Right ventricle myocardium inferior (tissue), 1 donor: ENCODE measurements around the gene PNKD. TPM values are rescaled to one million over a fixed set of nuclear protein-coding genes. Genes with fewer than 3 reads are reported as not detected.

Source experiments
- ATAC-seq: fragments of 200-7000 bp; cut with Tn5 transposase; one replicate; pipeline ENCODE4 v1.9.1; 2020; ENCODE audit warnings: mild to moderate bottlenecking, moderate library complexity
- DNase-seq: peaks from one replicate; pipeline ENCODE4 v3.0.0; 2021; ENCODE audit errors: missing footprints
- intact Hi-C: fragments of 100-400 bp; cut with DNase I; formaldehyde crosslinking; loops from one replicate; pipeline ENCODE4 v1.11.0; 2022
- total RNA-seq: library from RNA; stranded (reverse); fragmentation: NEBNext Ultra II Directional; extraction: Animal tissue kit (Norgen Biotek cat#: 25700); gene quantifications from one replicate; pipeline ENCODE4 v1.2.1, GENCODE V29; 2021
- donor health status: DM: no; HTN: yes; CAD: no; lungs with severe emphysema.

Gene PNKD
- total RNA-seq, 1 donor from 2014 or later, result 67.0 TPM

DNA sequence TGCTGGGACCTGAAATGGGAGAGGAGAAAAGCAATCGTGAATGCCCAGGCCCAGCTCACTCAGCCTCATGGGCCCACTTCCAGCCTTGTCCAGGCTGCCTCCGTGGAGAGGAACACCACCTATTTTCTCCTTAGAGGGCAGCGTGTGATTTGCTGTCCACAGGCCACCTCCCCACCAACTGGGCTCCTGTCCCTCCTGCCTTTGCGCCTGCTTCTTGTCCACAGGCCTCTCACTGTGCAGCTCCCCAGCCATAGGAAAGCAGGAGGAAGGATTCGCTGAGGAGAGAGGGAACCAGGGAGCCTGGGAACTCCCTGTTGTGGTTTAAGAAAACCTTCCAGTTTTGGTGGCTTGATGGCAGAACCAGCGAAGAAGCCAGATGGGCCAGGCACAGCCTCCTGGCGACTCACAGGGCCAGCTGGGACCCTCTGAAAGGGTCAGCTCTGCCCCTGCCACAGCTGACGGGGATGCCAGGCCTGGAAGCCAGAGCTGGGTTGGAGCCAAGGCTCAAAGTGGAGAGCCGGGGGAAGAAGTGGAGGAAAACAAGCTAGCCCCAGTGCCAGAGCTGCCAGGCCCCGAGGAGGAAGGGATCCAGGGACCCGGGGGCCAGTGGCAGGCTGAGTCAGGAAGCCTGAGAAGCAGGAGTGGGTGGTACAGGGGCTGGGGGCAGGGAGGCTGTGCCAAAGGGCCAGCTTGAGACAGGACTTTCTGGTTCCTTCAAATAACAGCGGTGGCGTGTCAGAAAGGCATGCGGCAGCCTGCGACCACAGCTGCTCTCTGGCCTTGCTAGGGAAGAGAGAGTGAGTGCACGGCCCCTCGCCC lies 12.1 kb downstream of the PNKD start:
- intact Hi-C loops, result loop anchor here (10.0 kb wide), 1 partner anchor 282 kb away; the partner anchor contains the start of genes CNOT9 and USP37
- ATAC-seq (peak; percentile 4), DNase-seq (no peak)

DNA sequence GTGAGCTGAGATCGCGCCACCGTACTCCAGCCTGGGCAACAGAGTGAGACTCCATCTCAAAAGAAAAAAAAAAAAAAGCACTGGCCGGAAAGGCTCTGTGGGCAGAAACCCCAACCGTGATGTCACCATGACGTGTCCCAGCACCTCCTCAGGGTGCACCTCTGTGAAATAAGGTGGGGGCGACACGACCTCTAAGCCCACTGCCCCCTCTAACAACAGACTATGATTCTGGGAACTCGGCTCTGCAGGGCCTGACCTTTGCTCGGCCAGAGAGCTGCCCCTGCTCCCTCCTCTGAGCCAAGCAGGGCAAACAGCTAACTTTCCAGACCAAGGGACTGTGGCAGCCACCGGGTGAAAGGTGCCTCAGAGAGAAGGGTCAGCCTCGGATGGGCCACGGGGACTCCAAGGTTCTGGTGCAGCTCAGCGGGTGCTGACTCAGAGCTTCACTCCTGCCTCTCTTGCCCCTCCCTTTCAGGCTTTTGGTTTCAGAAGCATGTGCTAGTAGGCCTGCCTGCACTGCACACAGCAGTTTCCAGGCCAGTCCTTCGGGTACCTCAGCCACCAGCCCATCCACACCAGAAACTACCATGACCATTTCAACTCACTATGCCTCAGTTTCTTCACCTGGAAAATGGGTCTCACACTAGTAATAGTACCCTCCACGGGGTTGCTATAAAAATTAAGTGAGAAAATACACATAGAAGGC lies 13.9 kb downstream of the PNKD start:
- intact Hi-C loops, result loop anchor here (10.0 kb wide), 1 partner anchor 281 kb away; the partner anchor contains the start of genes CNOT9 and USP37
- DNase-seq, result no peak
- ATAC-seq, result no peak

DNA sequence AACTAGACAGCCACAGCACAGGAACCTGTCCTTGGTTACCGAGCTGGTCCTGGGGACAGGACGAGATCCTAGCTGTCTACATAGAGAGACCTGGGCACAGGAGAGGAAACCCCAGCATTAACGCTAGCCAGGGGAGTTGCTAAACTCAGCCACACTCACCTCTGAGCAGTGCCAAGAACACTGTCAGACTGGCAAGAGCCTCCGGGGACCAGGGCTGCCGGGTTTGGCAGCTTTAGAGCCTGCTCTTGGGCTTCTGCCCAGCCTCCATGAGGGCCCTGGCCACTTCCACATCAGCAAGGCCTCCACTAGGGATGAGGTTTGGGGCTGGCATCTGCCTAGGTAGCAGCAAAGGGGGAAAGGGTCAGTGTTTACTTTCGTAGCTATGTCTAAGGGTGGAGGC lies 15.3 kb downstream of the PNKD start:
- peak; percentile 77 for DNase-seq
- ATAC-seq, result peak; percentile 33
- intact Hi-C loops, result loop anchor here (2.0 to 10.0 kb wide), 2 partner anchors 15 to 279 kb away; partner anchors contain the start of genes AAMP, CNOT9, PNKD and USP37

DNA sequence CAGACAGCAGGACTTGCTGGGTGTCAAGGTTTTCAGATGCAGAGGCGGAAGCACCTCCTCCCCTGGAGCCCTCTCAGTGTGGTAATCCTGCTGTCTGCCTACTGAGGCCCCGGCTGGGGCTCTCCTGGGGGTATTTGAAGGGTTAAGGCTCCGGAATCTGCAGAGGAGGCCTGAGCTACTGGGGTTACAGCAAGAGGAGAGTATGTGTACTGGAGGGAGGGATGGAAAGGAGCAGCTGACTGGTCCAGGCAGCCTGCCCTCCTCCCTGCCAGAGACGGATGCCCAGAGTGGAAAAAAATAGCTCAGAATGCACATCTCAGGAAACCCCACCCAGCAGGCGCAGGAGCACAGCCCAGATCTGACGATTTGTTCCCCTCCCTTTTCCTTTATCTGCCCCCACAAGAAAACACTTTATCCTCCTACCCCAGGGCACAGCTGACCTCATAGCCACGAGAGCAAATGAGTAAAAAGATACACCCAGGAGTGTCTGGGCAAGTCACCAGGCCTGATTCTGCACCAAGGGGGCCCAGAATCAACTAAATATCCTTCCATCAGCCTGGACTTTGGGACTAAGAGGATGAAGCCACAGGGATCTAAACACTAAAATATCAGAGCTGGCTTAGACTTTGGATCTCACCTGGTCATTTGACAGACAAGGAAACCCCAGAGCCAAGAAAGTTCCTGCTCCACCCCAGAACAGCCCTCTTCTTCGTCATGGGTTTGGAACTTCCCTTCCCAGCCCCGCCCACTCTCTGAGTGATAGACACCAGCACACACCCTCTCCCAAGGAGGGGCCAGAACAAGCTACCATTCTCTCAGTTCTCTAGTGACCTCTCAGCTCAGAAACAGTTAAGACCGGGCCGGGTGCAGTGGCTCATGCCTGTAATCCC lies 16.5 kb downstream of the PNKD start:
- ATAC-seq (peak; percentile 89), DNase-seq (peak; percentile 93)
- intact Hi-C loops, result loop anchor here (2.0 to 10.0 kb wide), 2 partner anchors 16 to 278 kb away; partner anchors contain the start of genes AAMP, CNOT9, PNKD and USP37

DNA sequence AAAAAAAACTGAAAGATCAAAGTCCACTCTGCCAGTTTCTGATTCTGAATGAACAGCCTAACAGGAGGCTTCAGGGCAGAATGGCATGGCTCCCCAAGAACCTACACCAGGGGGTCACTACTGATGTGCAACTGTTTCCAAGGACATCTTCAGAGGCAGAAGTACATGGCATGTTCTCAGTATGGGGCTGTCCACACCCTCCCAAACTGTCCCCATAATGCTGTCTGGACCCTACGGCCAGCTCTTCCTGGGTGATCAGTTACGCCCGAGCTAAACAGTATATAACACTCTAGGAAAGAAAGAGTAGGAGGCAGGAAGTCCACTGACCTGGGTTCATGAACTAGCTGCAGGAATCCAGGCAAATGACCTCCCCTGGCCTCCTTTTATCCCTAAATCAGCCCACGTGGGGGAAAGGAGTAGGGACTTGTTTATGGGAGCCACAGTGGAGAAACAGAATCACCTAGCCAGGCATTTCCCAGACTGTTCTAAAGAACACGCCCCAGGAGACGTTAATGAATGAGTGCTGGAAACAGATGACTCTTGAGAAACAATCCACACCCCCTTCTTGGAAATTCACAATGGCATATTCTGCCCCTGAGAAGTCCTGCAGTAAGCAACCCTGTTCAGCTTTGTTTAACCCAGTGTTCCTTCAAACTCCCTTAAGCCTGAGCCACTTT lies 19.5 kb downstream of the PNKD start:
- ATAC-seq (no peak), DNase-seq (no peak)
- intact Hi-C loops, result loop anchor here (2.0 to 10.0 kb wide), 4 partner anchors 78 to 275 kb away; partner anchors contain the start of genes CNOT9 and USP37

DNA sequence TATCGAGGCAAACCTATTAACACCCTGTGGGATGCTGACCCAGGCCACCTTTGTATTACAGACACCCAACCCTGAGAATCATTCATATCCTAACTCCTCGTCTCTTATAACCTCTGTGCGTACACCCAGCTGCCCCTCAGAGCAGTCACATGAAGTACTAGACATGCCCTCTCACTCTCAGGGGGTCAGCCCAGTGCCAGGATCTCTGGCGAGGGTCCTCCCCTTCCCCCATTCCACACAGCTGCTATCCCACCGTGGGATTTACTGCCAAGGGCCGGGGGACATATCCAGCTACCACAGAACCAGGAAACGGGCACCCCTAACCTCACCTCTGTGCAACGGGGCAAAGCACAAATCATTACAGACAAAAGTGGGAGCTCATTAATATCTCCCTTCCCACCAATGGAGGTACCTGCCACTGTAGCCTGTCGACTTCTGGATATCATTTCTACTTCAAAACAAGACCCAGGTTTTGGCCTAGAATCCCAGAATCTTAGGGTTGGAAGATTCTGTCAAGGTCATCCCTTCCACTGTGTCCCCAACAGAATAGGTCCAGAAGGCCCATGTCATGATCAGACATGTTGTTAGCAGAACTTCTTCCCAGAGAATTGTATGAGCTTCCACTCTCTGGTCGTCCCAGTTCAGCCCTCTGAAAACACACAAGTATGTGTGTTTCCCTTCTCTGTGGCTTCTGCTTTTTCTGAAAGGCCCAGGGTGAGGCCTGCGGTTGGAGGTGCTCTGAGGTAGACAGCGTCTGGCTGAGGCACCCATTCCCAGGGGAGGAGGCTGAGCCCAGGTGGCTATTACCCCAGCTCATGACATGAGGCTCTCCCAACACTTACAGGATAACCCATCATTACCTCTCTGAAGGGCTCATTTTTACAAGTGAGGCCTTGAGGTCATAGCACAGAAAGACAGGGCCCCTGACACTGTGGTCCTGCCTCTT lies 20.3 kb downstream of the PNKD start:
- DNase-seq (no peak), ATAC-seq (no peak)
- intact Hi-C loops, result loop anchor here (2.0 to 5.0 kb wide), 3 partner anchors 77 to 177 kb away; no protein-coding TSS in a partner anchor

DNA sequence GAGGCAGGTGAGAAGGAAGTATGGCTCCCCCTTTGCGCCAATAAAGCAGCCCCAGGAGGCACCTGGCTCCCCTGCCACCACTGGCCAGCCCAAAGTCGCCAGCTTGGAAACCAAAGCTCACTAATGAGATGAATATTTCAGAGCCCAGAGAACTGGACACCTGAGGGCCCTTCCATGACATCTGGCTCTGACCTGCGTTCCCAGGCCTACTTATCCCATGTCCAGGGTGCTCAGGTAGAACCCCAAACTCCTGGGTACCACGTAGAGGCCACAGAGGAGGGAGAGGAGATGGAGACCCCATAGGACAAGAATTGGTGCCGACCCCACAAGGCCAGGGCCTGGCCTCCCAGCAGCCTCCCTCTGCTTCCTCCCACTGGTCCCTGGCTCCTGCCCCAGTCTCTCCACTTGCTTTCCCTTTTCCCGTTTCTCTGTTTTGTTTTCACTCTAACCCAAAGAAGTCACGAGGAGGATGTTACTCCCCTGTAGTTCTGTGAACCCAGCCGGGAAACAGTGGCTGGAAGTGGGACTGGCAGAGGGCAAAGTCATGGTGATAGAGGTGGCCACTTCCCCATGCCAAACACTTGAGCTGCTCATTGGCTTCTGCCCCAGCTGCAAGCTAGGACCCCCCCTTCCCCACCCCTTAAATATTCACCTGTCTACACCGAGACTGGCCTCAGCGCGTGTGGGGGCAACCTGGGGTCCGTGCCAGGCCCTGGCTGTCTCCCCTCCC lies 21.2 kb downstream of the PNKD start:
- ATAC-seq (peak; percentile 17), DNase-seq (no peak)

DNA sequence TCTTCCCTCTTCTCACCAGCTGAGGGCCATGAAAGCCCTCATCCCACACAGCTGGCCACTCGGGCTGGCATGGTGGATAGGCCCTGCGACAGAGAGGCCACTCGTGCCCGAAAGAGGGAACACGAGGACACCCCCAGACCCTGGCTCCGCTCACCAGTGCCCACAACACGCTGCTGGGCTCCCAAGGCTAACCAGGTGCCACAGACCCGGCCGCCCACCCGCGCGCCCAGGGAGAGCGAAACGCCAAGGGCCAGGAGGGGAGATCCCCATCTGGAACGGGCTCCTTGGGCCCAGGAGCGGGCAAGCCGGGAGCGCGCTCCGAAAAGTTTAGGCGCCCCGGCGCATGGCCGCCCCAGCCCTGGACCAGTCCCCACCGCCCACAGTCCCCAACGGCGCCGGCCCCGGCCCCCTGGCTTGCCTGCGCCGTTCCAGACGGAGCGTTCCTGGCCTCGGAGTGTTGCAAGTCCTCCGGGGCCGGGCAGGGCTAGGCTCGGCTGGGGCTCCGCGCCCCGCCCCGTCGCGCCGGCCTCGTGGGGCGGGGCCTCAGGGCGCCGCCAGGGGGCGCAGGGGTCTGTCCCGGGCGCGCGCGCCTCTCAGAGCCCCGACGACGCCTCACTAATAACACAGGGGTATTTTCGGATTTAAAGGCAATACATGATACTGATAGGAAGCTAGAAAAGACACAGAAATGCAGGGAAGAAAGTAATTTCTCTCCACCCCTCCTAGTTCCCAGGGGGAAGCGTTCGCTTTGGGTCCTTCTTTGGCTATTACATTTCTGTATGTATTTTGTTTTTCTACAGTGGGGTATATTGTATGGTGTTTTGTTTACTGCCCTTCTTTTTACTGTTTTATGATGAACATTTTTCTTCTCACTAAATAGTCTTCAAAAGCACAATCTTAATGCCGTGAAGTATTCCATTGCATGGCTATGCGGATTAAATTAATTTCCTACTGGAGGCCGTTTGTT lies 22.0 kb downstream of the PNKD start, which contains the start of gene TMBIM1:
TMBIM1 (minus strand) TSS at position 456 of the 967 bp plus-strand sequence. CDS start 10,362 bp downstream, outside the sequence.
- DNase-seq (peak; percentile 95), ATAC-seq (peak; percentile 94)
- intact Hi-C loops, result loop anchor here (1.0 to 5.0 kb wide), 3 partner anchors 22 to 175 kb away; partner anchors contain the start of genes AAMP and PNKD

More for the DNA sequence above, 21.2 kb downstream of the PNKD start:
- intact Hi-C loops, result loop anchor here (1.0 to 5.0 kb wide), 4 partner anchors 21 to 176 kb away; partner anchors contain the start of genes AAMP and PNKD

DNA sequence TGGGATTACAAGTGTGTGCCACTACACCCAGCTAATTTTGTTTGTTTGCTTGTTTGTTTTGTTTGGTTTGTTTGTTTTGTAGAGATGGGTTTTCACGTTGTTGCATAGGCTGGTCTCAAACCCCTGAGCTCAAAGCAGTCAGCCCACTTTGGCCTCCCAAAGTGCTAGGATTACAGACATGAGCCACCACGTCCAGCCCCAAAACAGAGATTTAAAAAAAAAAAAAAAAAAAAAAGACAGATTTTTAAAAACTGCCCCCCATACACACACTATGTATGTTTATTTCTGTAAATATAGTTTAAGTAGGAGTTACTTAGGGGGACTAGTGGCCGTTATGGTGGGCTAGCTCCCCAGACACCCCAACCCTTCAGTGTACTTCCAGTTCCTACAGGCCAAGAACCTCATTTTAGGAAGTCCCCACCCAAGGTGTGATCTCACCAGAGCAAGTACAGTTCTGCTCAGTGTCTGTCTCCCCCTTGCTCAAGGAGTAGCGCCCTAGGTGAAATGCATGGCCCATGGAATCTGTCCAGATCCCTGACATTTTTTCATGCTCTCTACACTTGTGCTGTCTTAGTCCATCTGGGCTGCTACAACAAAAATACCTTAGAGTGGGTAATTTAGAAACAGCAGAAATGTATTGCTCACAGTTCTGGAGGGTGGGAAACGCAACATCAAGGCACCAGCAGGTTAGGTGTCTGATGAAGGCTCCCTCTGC lies 23.6 kb downstream of the PNKD start:
- ATAC-seq (no peak), DNase-seq (no peak)
- intact Hi-C loops, result loop anchor here (5.0 kb wide), 2 partner anchors 73 to 173 kb away; no protein-coding TSS in a partner anchor

DNA sequence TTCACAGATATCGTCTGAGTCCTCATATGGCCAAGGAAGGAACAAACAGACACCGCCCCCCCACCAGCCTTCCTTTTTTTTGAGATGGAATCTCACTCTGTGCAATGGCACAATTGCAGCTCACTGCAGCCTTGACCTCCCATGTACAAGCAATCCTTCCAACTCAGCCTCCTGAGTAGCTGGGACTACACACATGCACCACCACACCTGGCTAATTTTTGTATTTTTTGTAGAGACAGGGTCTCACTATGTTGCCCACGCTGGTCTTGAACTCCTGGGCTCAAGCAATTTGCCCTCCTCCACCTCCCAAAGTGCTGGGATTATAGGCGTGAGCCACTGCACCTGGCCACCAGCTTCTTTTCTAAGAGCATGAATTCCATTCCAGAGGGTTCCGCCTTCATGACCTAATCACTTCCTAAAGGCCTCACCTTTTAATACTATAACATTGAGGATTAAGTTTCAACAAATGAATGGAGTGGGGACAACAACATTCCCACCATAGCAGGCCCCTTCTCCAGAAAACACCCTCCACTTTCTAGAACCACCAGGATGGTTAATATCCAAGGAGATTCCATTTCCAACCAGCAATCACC lies 24.2 kb downstream of the PNKD start:
- no peak for ATAC-seq
- no peak for DNase-seq
- intact Hi-C loops, result loop anchor here (5.0 kb wide), 2 partner anchors 73 to 173 kb away; no protein-coding TSS in a partner anchor

DNA sequence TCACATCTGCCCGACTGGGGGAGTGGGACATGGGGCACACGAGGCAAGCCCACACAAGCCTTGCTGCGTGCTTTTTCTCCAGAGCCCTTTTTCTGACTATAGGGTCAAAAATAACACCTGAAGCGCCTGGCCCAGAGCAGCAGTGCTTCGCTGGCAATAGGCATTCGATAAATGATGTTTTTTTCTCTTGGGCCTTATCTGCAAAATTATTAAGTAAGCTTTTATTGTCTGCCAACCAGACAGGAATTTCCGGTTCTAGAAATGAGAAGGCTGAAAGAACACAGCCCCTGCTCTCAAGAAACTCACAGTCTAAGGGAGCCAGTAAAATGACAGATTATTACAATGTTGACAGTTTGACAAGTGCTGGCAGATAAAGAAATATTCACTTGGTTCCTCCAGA lies 24.7 kb downstream of the PNKD start:
- no peak for DNase-seq
- intact Hi-C loops, result no loop called here
- ATAC-seq, result no peak

DNA sequence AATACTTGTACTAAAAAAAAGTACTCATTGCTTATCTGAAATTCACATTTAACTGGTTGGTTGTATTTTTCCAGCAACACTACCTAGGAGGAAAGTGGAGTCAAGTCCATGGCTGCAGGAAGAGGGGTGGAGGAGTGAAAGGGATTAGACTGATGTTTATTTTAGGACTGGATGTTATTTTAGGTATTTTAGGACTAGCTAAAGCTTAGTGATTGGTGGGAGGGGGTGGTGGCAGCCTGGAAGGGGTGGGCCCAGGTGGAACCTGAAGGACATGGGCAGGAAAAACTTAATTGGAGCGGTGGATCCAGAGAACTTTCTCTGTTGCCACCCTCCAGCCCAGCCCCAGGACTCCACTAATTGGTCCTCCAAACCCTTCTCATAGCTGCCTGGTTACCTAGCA lies 25.9 kb downstream of the PNKD start:
- ATAC-seq, result no peak
- intact Hi-C loops, result no loop called here
- DNase-seq, result no peak

DNA sequence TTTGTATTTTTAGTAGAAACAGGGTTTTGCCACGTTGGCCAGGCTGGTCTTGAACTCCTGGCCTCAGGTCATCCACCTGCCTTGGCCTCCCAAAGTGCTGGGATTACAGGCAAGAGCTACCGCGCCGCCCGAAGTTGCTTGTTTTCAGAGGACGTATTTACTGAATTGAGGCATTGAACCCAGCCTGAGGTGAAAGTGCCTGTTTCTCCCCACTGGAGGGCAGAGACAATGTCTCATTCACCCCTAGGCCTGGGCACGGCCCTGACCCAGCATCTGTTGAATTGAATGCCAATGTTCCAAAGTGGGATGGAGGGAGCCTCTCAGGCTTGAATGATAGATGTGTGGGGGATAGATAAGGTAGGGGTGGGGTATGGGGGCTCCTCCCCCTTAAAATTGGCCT lies 26.5 kb downstream of the PNKD start:
- DNase-seq, result no peak
- intact Hi-C loops, result no loop called here

DNA sequence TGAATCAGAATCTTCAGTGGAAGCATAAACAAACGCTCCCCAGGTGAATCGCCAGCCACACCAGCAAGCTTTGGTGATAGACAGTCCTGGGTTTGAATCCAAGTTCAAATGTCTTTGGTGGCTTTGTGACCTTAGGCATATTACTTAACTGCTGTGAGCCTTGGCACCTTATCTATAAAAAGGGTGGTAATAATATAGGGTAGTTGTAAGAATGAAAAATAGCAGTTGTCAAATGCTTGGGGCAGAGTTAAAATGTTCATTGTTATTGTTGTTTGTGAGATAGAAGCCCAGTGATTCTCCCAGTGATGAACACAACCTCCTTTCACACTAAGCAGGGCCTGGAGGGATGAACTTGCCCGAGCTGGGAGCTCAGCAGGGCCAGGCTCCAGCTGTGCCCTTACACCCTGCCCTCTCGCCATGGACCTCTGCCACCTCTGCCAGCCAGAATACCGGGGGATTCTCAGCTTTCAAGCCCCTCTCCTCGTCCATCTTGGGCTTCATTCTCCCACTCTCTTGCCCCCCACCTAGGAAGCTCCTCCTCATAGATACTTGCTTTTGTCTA lies 28.1 kb downstream of the PNKD start:
- intact Hi-C loops, result no loop called here
- DNase-seq (no peak), ATAC-seq (no peak)

More for the DNA sequence above, 26.5 kb downstream of the PNKD start:
- ATAC-seq, result no peak
